HG03442 (cell line): ENCODE measurements around the gene TECTA.
A peak's percentile ranks its signal among the peaks of the same experiment; 100 is the strongest.
"Not testable (repeated sequence)": the region's sequence is repeated elsewhere in the genome, so short reads cannot be mapped to it uniquely, and the experiment has no call there.

Experiments
- ATAC-seq: cut with Tn5 transposase; IDR thresholded peaks from one replicate; pipeline ENCODE4 v1.9.1; 2021; ENCODE audit warnings: mild to moderate bottlenecking, moderate library complexity; ENCODE audit not compliant: unreplicated experiment

The TECTA gene

DNA sequence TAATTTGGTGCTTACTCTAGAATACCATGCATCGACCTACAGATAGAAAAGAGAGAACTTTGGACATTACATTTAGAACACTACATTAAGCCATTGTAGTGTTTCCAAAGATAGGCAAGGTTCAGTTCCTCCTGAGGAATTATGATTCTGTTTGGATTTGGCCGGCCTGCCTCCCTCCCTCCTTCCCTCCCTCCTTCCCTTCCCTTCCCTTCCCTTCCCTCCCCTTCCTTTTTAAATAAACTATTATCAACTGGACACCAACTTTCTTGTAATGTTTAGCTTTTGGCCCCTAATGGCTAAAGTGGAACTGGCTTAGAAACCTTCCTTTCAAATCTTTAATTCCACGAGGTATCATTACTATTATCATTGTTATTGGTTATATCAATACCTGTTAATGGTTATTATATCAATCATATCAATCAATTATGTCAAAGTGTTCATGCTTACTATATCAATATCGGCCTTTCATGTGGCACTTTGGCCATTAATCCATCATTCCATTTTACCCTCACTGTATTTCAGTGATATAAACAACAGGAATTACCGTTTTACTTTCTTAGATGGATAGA lies 60.4 kb downstream of the TECTA start:
- ATAC-seq: no peak

- peak; percentile 63 for ATAC-seq
Observed at GRCh38 chr11:121163658-121164308, 62.7 kb downstream of the TECTA start.

DNA sequence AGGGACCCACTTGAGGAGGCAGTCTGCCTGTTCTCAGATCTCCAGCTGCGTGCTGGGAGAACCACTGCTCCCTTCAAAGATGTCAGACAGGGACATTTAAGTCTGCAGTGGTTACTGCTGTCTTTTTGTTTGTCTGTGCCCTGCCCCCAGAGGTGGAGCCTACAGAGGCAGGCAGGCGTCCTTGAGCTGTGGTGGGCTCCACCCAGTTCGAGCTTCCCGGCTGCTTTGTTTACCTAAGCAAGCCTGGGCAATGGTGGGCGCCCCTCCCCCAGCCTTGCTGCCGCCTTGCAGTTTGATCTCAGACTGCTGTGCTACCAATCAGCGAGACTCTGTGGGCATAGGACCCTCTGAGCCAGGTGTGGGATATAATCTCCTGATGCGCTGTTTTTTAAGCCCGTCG lies 76.6 kb downstream of the TECTA start:
- not testable (repeated sequence) for ATAC-seq

DNA sequence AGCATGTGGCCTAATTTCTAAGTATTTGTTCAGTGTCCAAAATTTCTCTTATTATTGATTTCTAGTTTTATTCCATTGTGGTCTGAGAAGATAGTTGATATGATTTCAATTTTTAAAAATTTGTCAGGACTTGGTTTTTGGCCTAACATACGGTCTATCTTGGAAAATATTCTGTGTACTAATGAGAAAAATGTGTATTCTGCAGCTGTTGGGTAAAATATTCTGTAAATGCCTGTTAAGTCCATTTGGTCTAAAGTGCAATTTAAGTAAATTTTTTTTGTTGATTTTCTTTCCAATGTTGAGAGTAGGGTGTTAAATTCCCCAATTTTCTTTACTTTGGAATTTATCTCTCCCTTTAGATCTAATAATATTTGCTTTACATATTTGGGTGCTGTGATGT lies 78.3 kb downstream of the TECTA start:
- ATAC-seq: no peak

DNA sequence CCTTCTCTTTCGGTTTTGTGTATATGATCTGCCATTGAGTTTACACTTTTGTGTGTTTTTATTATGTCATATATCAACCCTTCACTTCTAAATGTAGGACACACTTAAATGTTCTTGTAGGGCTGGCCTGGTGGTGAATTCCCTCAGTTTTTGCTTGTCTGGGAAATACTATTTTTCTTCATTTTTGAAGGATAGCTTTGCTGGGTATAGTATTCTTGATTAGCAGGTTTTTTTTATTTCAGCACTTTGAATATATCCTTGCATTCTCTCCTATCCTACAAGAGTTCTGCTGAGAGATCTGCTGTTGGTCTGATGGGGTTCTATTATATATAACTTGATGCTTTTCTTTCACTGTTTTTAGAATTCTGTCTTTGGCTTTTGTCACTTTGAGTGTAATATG lies 79.1 kb downstream of the TECTA start:
- no peak for ATAC-seq

GRCh38 chr11:121188776-121189175 lies 87.7 kb downstream of the TECTA start:
- ATAC-seq: no peak

GRCh38 chr11:121191818-121192217 lies 90.8 kb downstream of the TECTA start:
- no peak for ATAC-seq

DNA sequence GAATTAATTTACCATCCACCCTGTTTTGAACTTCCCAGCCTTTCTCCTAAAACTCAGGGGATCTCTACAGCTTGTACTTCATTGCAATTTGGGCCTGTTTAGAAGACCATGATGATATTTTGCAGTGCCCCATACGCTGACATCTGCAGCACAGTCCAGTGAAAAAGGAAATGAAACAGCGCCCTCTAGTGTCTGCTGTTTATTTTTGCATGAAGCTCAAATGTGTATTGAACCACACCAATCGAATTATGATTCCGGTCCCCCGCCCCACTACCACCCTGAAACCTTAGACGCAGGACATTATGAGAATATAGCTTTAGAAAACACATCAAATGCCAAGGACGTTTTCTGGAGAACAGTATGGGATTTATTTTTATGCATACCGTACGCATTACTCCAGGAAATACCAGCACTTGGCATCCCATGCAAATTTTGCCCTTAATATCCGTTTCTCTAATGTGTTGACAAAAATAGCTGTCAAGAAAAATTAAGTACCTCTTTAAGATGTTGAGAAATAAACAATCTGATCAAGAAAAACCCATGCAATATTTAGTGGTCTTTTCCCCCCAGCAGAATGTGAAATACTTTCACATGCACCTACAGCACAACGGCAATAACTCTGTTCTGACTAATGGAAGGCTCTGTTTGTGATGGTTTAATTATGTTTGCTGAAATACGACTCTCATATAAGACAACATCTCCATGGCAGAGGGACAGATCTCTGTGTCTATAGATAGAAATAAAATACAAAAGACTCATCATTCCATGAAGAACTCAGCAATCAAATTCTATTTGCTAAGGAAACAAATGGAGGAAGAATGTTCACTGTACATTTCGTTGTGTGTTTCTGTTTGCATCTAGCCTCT lies 93.9 kb downstream of the TECTA start:
- ATAC-seq: peak; percentile 46

GRCh38 chr11:121198491-121198890 lies 97.4 kb downstream of the TECTA start:
- no peak for ATAC-seq

- no peak for ATAC-seq
Observed at GRCh38 chr11:121199516-121199915, 98.5 kb downstream of the TECTA start.

DNA sequence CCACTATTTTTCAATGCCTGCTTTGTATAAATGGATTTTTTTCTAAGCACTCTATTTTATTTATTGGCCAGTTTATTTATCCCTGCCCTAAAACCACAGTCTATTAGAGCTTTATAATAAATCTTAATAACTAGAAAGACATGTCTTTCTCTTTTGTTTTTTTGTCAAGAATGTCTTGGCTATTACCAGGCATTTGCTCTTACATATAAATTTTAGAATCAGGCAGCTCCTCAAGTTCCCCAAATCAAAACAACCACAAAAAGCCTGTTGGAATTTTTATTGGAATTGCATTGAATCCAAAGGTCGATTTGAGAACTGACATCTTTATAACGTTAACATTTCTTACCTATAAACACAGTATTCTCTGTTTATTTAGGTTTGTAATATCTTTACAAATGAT lies 105.8 kb downstream of the TECTA start:
- ATAC-seq: no peak

DNA sequence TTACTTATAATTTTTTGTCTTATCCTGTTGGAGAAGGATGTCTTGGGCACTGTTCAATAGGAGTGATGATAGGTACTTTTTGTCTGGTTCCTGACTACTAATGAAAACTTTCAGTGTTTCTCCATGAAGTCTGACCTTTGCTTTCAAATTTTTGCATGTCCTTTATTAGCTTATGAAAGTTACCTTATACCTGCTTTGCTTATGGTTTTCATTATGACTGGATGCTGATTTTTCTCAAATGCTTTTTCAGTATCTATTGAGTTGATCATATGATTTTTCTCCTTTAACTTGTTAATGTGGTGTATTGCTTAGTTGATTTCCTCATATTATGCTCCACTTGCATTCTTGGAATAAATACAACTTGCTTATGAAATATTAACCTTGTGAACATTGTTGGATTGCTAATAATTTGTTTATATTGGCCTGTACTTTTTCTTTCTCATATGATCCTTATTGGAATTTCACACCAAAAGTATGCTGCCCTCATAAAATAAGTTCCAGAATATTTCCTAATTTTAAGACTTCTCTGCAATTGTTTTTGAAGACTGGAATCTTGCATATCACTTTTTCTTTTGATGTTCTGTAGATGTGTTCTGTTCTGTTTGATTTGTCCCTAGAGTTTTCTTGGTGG lies 106.6 kb downstream of the TECTA start:
- peak; percentile 68 for ATAC-seq

DNA sequence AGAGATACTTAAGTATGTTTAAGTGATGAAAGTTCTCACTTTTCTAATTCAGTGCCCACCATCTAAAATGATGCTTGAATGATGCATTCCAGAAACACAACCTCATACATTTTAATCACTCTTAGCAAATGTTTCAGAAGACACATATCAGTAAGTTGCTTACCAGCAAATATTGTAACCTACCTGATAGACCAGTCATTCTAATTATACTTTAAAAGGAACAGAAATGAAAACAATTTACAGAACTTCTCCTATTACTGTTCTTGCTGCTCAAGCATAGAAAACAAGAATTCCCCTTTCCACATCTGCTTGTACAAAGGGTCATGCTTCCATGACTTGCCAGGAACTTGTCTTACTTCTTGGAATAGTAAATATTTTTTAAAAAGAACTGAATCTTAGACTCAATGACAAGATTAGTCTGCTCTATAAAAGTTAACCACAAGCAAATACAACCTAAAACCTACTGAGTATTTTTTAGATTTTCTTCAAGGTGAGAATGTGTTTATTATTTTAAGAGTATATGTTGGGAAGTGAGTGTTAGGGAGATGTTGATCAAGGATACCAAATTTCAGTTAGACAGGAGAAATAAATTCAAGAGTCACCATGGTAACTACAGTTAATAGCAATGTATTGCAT lies 109.5 kb downstream of the TECTA start:
- ATAC-seq: no peak

DNA sequence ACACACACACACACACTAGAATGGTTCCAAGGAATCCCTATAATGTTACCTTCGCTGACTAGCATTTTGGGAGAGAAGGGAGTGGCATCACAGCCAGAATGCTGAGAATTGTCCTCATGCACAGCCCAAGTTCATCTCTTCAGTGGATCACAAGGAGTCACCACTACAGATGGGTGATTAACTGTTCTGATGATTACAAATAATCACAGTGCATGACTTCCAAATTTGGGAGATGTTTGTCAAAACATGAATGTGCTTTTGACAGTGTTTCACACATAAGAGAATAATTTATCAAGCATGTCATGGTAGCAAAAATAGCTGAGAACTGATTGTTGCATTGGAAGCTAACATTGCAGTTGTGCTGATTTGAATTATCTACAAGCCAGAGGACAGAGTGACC lies 110.6 kb downstream of the TECTA start:
- no peak for ATAC-seq

GRCh38 chr11:121212536-121213361 lies 111.7 kb downstream of the TECTA start:
- no peak for ATAC-seq

GRCh38 chr11:121213362-121213893 lies 112.4 kb downstream of the TECTA start:
- no peak for ATAC-seq

GRCh38 chr11:121214861-121215260 lies 113.8 kb downstream of the TECTA start:
- ATAC-seq: no peak

- no peak for ATAC-seq
Observed at GRCh38 chr11:121221496-121222200, 120.6 kb downstream of the TECTA start.

DNA sequence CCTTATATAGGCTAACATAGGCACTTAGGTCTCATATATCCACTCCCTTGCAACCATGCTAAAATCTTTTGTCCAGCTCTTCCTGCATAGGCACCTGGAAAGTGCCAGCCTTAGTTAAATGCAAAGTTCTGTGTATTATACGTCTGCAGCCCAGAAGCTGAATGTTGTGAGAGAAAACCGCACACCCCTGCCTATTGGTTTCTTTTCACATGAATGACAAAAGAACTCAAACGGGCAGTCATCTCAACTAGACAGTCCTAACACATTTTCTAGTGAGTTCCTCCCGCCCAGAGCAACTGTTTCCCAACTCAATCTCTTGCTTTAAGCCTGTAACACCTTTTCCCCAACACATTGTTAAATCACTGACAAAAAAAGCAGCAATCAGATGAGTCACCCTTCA lies 122.1 kb downstream of the TECTA start:
- no peak for ATAC-seq
